ENCODE measurements around the gene NELFB. TPM values are rescaled to one million over a fixed set of nuclear protein-coding genes. Genes with fewer than 3 reads are reported as not detected.

NELFB gene
- total RNA-seq, 1 donor from 2014 or later = 47.3 TPM

GRCh38 chr9:137281345-137282116 lies 26.4 kb downstream of the NELFB start:
- TF ChIP-seq CTCF (IDR thresholded peaks at IDR 0.05; ENCODE audit: insufficient read depth, low read length, poor library complexity, severe bottlenecking) = no peak
- no peaks in the 10 kb centered on the region for H3K27me3 ChIP-seq (ENCODE audit: control insufficient read depth, insufficient read depth, low read length)
- no peak overlapping the region for H3K4me3 ChIP-seq (ENCODE audit: low read depth, low read length)
- H3K36me3 ChIP-seq (ENCODE audit: control insufficient read depth, insufficient read depth, low read length) = peaks cover 1% of the 10 kb centered on the region
- DNase-seq (ENCODE audit: low read depth) = no peak

GRCh38 chr9:137286975-137287383 lies 31.9 kb downstream of the NELFB start:
- no peak for DNase-seq (ENCODE audit: low read depth)
- peak; percentile 66 for TF ChIP-seq CTCF (IDR thresholded peaks at IDR 0.05; ENCODE audit: insufficient read depth, low read length, poor library complexity, severe bottlenecking)
- no peaks in the 10 kb centered on the region for H3K36me3 ChIP-seq (ENCODE audit: control insufficient read depth, insufficient read depth, low read length)
- no peaks in the 10 kb centered on the region for H3K27me3 ChIP-seq (ENCODE audit: control insufficient read depth, insufficient read depth, low read length)
- H3K4me3 ChIP-seq (ENCODE audit: low read depth, low read length) = no peak overlapping the region

- TF ChIP-seq CTCF (IDR thresholded peaks at IDR 0.05; ENCODE audit: insufficient read depth, low read length, poor library complexity, severe bottlenecking) = no peak
- DNase-seq (ENCODE audit: low read depth) = no peak
- Histone ChIP-seq H3K4me3 (ENCODE audit: low read depth, low read length) (no peak overlapping the region), H3K27me3 (ENCODE audit: control insufficient read depth, insufficient read depth, low read length) (peaks cover 28% of the 10 kb centered on the region), H3K36me3 (ENCODE audit: control insufficient read depth, insufficient read depth, low read length) (no peaks in the 10 kb centered on the region)
Observed at GRCh38 chr9:137293094-137293481, 38.0 kb downstream of the NELFB start.

- Histone ChIP-seq H3K27me3 (ENCODE audit: control insufficient read depth, insufficient read depth, low read length) (peaks cover 33% of the 10 kb centered on the region), H3K36me3 (ENCODE audit: control insufficient read depth, insufficient read depth, low read length) (no peaks in the 10 kb centered on the region), H3K4me3 (ENCODE audit: low read depth, low read length) (no peak overlapping the region)
- TF ChIP-seq CTCF (IDR thresholded peaks at IDR 0.05; ENCODE audit: insufficient read depth, low read length, poor library complexity, severe bottlenecking) = no peak
- no peak for DNase-seq (ENCODE audit: low read depth)
Observed at GRCh38 chr9:137293482-137294090, 38.5 kb downstream of the NELFB start.

GRCh38 chr9:137294091-137294680 lies 39.1 kb downstream of the NELFB start:
- TF ChIP-seq CTCF (IDR thresholded peaks at IDR 0.05; ENCODE audit: insufficient read depth, low read length, poor library complexity, severe bottlenecking) = no peak
- Histone ChIP-seq H3K36me3 (ENCODE audit: control insufficient read depth, insufficient read depth, low read length) (no peaks in the 10 kb centered on the region), H3K27me3 (ENCODE audit: control insufficient read depth, insufficient read depth, low read length) (peaks cover 35% of the 10 kb centered on the region), H3K4me3 (ENCODE audit: low read depth, low read length) (no peak overlapping the region)
- DNase-seq (ENCODE audit: low read depth) = no peak
